H1 (cell line): Measurements from ENCODE around the gene TDRD6. TPM values are rescaled to one million over a fixed set of nuclear protein-coding genes. Genes with fewer than 3 reads are reported as not detected.
"Not testable (repeated sequence)": the region's sequence is repeated elsewhere in the genome, so short reads cannot be mapped to it uniquely, and the experiment has no call there.

Experiments used
- CTCF ChIA-PET: fragments of 300-600 bp; sonication (Branson Sonifier 250); formaldehyde crosslinking; loops from one replicate; lab custom pipeline; 2021; ENCODE audit not compliant: partially characterized antibody; lab: Charles Lee
- POLR2A ChIA-PET: fragments of 300-600 bp; sonication (Branson Sonifier 250); formaldehyde crosslinking; loops from one replicate; lab custom pipeline; 2021; ENCODE audit warnings: inconsistent platforms; ENCODE audit not compliant: partially characterized antibody; lab: Charles Lee
- DNase-seq, 2 experiments: peaks; one replicate each; pipeline versions ENCODE4 v3.0.0 to v3.0.0-alpha.2; 2010 to 2022; ENCODE audit warnings: low spot score in 2 of 2, low read depth in 1 of 2, mixed read lengths in 1 of 2
- FAIRE-seq: peaks from 2 replicates; lab custom pipeline; 2011; peaks lifted over from hg19 to GRCh38; lab: Jason Lieb, UNC
- H2AFZ ChIP-seq: 2 replicates; pipeline ENCODE4 v1.8.1; 2012; ENCODE audit warnings: low read length, inconsistent platforms
- H2AK5ac ChIP-seq: 2 replicates; pipeline ENCODE4 v1.6.1; 2013; ENCODE audit warnings: low read depth, low read length
- H2BK120ac ChIP-seq: replicated peaks from 2 replicates; pipeline ENCODE3; 2013; ENCODE audit warnings: low read depth, low read length, inconsistent platforms
- H2BK12ac ChIP-seq: 2 replicates; pipeline ENCODE4 v1.6.1; 2013; ENCODE audit warnings: low read depth, low read length
- H2BK15ac ChIP-seq: 2 replicates; pipeline ENCODE4 v1.6.1; 2013; ENCODE audit warnings: low read length
- H2BK20ac ChIP-seq: 2 replicates; pipeline ENCODE4 v1.6.1; 2013; ENCODE audit warnings: low read length
- H2BK5ac ChIP-seq: 2 replicates; pipeline ENCODE4 v1.6.1; 2013; ENCODE audit warnings: low read depth, low read length
- H3K14ac ChIP-seq: 2 replicates; pipeline ENCODE4 v1.6.1; 2013; ENCODE audit warnings: inconsistent platforms; ENCODE audit not compliant: insufficient read length
- H3K18ac ChIP-seq: 2 replicates; pipeline ENCODE4 v1.6.1; 2013; ENCODE audit warnings: low read length; ENCODE audit errors: extremely low read depth
- H3K23ac ChIP-seq: 2 replicates; pipeline ENCODE4 v1.6.1; 2013; ENCODE audit warnings: inconsistent platforms; ENCODE audit not compliant: insufficient read length
- H3K23me2 ChIP-seq: 2 replicates; pipeline ENCODE4 v1.6.1; 2013; ENCODE audit warnings: low read depth, low read length
- H3K27ac ChIP-seq: 2 replicates; pipeline ENCODE4 v1.6.1; 2011; ENCODE audit warnings: low read depth, low read length, inconsistent platforms
- H3K27me3 ChIP-seq, 4 experiments: replicated peaks in 1 of 4; 1 replicate in 1 of 4; 2 replicates in 3 of 4; pipeline versions ENCODE4 v1.6.1 to v1.8.1; 2011 to 2013; ENCODE audit warnings: low read length in 3 of 4, mild to moderate bottlenecking in 3 of 4, inconsistent platforms in 2 of 4, mixed read lengths in 2 of 4, moderate library complexity in 1 of 4; ENCODE audit not compliant: control insufficient read depth in 3 of 4, insufficient read depth in 3 of 4; ENCODE audit errors: extremely low read depth in 1 of 4
- H3K36me3 ChIP-seq, 4 experiments: 2 replicates each; pipeline versions ENCODE4 v1.6.1 to v1.8.1; 2011 to 2013; ENCODE audit warnings: mild to moderate bottlenecking in 4 of 4, low read length in 3 of 4, moderate library complexity in 2 of 4, control low read depth in 1 of 4, inconsistent platforms in 1 of 4; ENCODE audit not compliant: insufficient read depth in 4 of 4, control insufficient read depth in 2 of 4
- H3K4ac ChIP-seq: replicated peaks from 2 replicates; pipeline ENCODE3; 2013; ENCODE audit warnings: low read length, low read depth, mixed read lengths, inconsistent platforms; ENCODE audit not compliant: insufficient read length
- H3K4me1 ChIP-seq, 4 experiments: replicated peaks in 1 of 4; 1 replicate in 1 of 4; 2 replicates in 3 of 4; pipeline versions ENCODE4 v1.6.1 to v1.8.1; 2011 to 2013; ENCODE audit warnings: low read length in 3 of 4, inconsistent platforms in 2 of 4, mixed read lengths in 1 of 4; ENCODE audit not compliant: insufficient read depth in 4 of 4, control insufficient read depth in 3 of 4
- H3K4me2 ChIP-seq, 2 experiments: 2 replicates each; pipeline versions ENCODE4 v1.6.1 to v1.8.1; 2011 to 2013; ENCODE audit warnings: low read depth in 2 of 2, low read length in 2 of 2, control low read depth in 1 of 2, inconsistent platforms in 1 of 2, mild to moderate bottlenecking in 1 of 2; ENCODE audit not compliant: insufficient read depth in 1 of 2
- H3K4me3 ChIP-seq, 4 experiments: fragments of 200-600, 300-600 bp in 1 of 4; sonication (generic), shearing (Covaris generic), sonication (Bioruptor Twin) in 1 of 4; 2 replicates each; pipeline versions ENCODE4 v1.5.1 to v1.8.1; 2011 to 2016; ENCODE audit warnings: low read length in 4 of 4, low read depth in 3 of 4, control low read depth in 2 of 4, inconsistent platforms in 2 of 4, mild to moderate bottlenecking in 2 of 4, mixed read lengths in 1 of 4, moderate library complexity in 1 of 4; ENCODE audit not compliant: insufficient read depth in 2 of 4; ENCODE audit errors: extremely low read depth in 1 of 4
- H3K56ac ChIP-seq: replicated peaks from 2 replicates; pipeline ENCODE3; 2013; ENCODE audit warnings: low read depth, mild to moderate bottlenecking, mixed read lengths, low read length, inconsistent platforms; ENCODE audit not compliant: insufficient read length
- H3K79me1 ChIP-seq: 2 replicates; pipeline ENCODE4 v1.6.1; 2013; ENCODE audit warnings: low read depth, low read length, control low read depth
- H3K79me2 ChIP-seq, 2 experiments: 2 replicates each; pipeline versions ENCODE4 v1.6.1 to v1.8.1; 2012 to 2013; ENCODE audit warnings: low read length in 2 of 2, mild to moderate bottlenecking in 2 of 2, inconsistent platforms in 1 of 2; ENCODE audit not compliant: insufficient read depth in 2 of 2, control insufficient read depth in 1 of 2
- H3K9ac ChIP-seq, 4 experiments: replicated peaks in 1 of 4; 1 replicate in 1 of 4; 2 replicates in 3 of 4; pipeline versions ENCODE4 v1.6.1 to v1.8.1; 2011 to 2013; ENCODE audit warnings: low read depth in 3 of 4, low read length in 3 of 4, control low read depth in 2 of 4, mild to moderate bottlenecking in 2 of 4, moderate library complexity in 2 of 4, inconsistent platforms in 1 of 4; ENCODE audit errors: extremely low read depth in 1 of 4
- H3K9me3 ChIP-seq, 2 experiments: 2 replicates each; pipeline versions ENCODE4 v1.6.1 to v1.8.1; 2012 to 2013; ENCODE audit warnings: mild to moderate bottlenecking in 2 of 2, moderate library complexity in 2 of 2, control low read depth in 1 of 2, inconsistent platforms in 1 of 2, low read depth in 1 of 2, low read length in 1 of 2, mixed read lengths in 1 of 2; ENCODE audit not compliant: insufficient read depth in 2 of 2
- H4K20me1 ChIP-seq, 2 experiments: replicated peaks in 1 of 2; 2 replicates each; pipeline versions ENCODE3 to v1.8.1; 2011 to 2013; ENCODE audit warnings: inconsistent platforms in 2 of 2, low read length in 2 of 2, mild to moderate bottlenecking in 1 of 2; ENCODE audit not compliant: insufficient read depth in 2 of 2, control insufficient read depth in 1 of 2
- H4K5ac ChIP-seq: 2 replicates; pipeline ENCODE4 v1.6.1; 2013; ENCODE audit warnings: low read length, low read depth, mixed read lengths, inconsistent platforms; ENCODE audit not compliant: insufficient read length
- H4K8ac ChIP-seq: 2 replicates; pipeline ENCODE4 v1.8.0; 2013; ENCODE audit warnings: mild to moderate bottlenecking, moderate library complexity, low read length, inconsistent platforms; ENCODE audit not compliant: insufficient read depth; ENCODE audit errors: extremely low read depth
- H4K91ac ChIP-seq: replicated peaks from 2 replicates; pipeline ENCODE3; 2013; ENCODE audit warnings: low read length, mixed read lengths, inconsistent platforms; ENCODE audit not compliant: insufficient read length
- WGBS, 2 experiments: shearing (Covaris generic) in 1 of 2; methylation state at CpG; one replicate each; pipeline versions ENCODE4 v1.1.6 to v1.1.7; 2013 to 2015; ENCODE audit warnings: low lambda C conversion rate in 2 of 2, mixed read lengths in 2 of 2, inconsistent platforms in 1 of 2, low coverage in 1 of 2, missing lambda C conversion rate in 1 of 2; ENCODE audit not compliant: insufficient replicate concordance in 2 of 2, insufficient coverage in 1 of 2, insufficient read length in 1 of 2; ENCODE audit errors: extremely low coverage in 1 of 2, missing lambda C conversion rate in 1 of 2; 5-methylcytosine and 5-hydroxymethylcytosine counted together
- polyA plus RNA-seq, 7 experiments: library from polyadenylated mRNA; depleted of rRNA in 3 of 7; stranded (reverse) in 5 of 7; unstranded in 2 of 7; fragments of >200 nt in 5 of 7; fragments of 200-250 nt in 2 of 7; gene quantifications; 1 replicate in 5 of 7; 2 replicates in 1 of 7; 4 replicates in 1 of 7; pipeline versions ENCODE4 v1.2.1 to v1.2.3, GENCODE V29; 2011 to 2013; ENCODE audit warnings: missing spikeins in 2 of 7, mixed read lengths in 2 of 7
- total RNA-seq: library from RNA; stranded (reverse); fragmentation: NEBNext Ultra II Directional; extraction: Animal tissue kit (Norgen Biotek cat#: 25700); gene quantifications from 2 replicates; pipeline ENCODE4 v1.2.1, GENCODE V29; 2021

TDRD6 gene
- total and polyA plus RNA-seq, 2 of the 8 experiments (the other 6 are each of a cell fraction or from before 2014, with no cell fraction given): 0.06 to 0.19 TPM

- H3K79me1 ChIP-seq, H3K14ac ChIP-seq, H4K91ac ChIP-seq, H3K56ac ChIP-seq, H3K36me3 ChIP-seq, H3K27me3 ChIP-seq, DNase-seq, H4K5ac ChIP-seq, H2AK5ac ChIP-seq, H3K4me1 ChIP-seq, H2BK20ac ChIP-seq, H2AFZ ChIP-seq, H3K4ac ChIP-seq, H4K8ac ChIP-seq, FAIRE-seq, H3K23ac ChIP-seq, CTCF ChIA-PET, H3K23me2 ChIP-seq, H3K4me2 ChIP-seq, H3K9ac ChIP-seq, H3K79me2 ChIP-seq, H3K18ac ChIP-seq, POLR2A ChIA-PET, H2BK15ac ChIP-seq, H2BK12ac ChIP-seq, H3K27ac ChIP-seq, H2BK5ac ChIP-seq, H3K9me3 ChIP-seq, H3K4me3 ChIP-seq, H2BK120ac ChIP-seq, H4K20me1 ChIP-seq: not testable (repeated sequence)
- 70% methylated on average over 1 of the region's 4 CpGs; no CpG with 5 or more reads in 1 of the 2 experiments for WGBS, 2 experiments
These were observed 39.6 kb upstream of the TDRD6 start for GRCh38 chr6:46648108-46648507.
